ENCODE measurements around the gene THBS2.

Gene THBS2

GRCh38 chr6:169188475-169188874, 65.2 kb downstream of the THBS2 start:
- H3K4me3 ChIP-seq (replicated peaks; ENCODE audit: insufficient read depth, low read length) = no peak overlapping the region
- H3K27ac ChIP-seq (replicated peaks) = no peak overlapping the region
- DNase-seq (ENCODE audit: low read depth in 1 of 2, low spot score in 1 of 2) = no peak
- no peaks in the 10 kb centered on the region for H3K27me3 ChIP-seq (ENCODE audit: insufficient read depth, poor library complexity, severe bottlenecking)
- TF ChIP-seq, protein P1, sequence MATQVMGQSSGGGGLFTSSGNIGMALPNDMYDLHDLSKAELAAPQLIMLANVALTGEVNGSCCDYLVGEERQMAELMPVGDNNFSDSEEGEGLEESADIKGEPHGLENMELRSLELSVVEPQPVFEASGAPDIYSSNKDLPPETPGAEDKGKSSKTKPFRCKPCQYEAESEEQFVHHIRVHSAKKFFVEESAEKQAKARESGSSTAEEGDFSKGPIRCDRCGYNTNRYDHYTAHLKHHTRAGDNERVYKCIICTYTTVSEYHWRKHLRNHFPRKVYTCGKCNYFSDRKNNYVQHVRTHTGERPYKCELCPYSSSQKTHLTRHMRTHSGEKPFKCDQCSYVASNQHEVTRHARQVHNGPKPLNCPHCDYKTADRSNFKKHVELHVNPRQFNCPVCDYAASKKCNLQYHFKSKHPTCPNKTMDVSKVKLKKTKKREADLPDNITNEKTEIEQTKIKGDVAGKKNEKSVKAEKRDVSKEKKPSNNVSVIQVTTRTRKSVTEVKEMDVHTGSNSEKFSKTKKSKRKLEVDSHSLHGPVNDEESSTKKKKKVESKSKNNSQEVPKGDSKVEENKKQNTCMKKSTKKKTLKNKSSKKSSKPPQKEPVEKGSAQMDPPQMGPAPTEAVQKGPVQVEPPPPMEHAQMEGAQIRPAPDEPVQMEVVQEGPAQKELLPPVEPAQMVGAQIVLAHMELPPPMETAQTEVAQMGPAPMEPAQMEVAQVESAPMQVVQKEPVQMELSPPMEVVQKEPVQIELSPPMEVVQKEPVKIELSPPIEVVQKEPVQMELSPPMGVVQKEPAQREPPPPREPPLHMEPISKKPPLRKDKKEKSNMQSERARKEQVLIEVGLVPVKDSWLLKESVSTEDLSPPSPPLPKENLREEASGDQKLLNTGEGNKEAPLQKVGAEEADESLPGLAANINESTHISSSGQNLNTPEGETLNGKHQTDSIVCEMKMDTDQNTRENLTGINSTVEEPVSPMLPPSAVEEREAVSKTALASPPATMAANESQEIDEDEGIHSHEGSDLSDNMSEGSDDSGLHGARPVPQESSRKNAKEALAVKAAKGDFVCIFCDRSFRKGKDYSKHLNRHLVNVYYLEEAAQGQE (IDR thresholded peaks at IDR 0.05; ENCODE audit: insufficient replicate concordance, low read depth) = no peak
- TF ChIP-seq, protein P2, sequence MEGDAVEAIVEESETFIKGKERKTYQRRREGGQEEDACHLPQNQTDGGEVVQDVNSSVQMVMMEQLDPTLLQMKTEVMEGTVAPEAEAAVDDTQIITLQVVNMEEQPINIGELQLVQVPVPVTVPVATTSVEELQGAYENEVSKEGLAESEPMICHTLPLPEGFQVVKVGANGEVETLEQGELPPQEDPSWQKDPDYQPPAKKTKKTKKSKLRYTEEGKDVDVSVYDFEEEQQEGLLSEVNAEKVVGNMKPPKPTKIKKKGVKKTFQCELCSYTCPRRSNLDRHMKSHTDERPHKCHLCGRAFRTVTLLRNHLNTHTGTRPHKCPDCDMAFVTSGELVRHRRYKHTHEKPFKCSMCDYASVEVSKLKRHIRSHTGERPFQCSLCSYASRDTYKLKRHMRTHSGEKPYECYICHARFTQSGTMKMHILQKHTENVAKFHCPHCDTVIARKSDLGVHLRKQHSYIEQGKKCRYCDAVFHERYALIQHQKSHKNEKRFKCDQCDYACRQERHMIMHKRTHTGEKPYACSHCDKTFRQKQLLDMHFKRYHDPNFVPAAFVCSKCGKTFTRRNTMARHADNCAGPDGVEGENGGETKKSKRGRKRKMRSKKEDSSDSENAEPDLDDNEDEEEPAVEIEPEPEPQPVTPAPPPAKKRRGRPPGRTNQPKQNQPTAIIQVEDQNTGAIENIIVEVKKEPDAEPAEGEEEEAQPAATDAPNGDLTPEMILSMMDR (IDR thresholded peaks at IDR 0.05; ENCODE audit: insufficient read depth, low read length) = no peak
- no peak for TF ChIP-seq GABPA (IDR thresholded peaks at IDR 0.05; ENCODE audit: low read depth)
- no peak for TF ChIP-seq POLR2AphosphoS5 (IDR thresholded peaks at IDR 0.05; ENCODE audit: low read depth)
- no peak for TF ChIP-seq SPI1 (IDR thresholded peaks at IDR 0.05; ENCODE audit: borderline replicate concordance, low read depth)

DNA sequence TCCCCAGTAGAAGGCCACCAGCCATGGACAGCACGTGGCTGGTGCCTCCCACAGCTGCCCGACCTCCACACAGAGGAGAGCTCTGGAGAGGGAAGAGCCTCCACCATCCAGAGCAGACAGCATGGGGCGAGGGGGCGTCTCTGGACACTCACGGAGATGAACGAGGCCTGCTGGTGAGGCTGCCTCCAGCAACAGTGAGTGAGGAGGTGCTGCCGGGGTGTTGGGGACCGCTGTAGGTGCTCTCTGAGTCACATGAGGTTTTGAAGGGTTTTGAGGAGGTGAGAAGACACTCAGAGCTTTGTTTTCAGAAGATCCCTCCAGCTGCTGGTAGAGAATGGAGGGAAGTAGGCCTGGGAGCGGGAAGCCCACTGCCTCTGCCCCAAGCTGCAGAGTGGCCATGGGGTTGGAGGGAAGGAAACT, 65.6 kb downstream of the THBS2 start:
- no peak for TF ChIP-seq POLR2AphosphoS5 (IDR thresholded peaks at IDR 0.05; ENCODE audit: low read depth)
- TF ChIP-seq, protein P2 (IDR thresholded peaks at IDR 0.05; ENCODE audit: insufficient read depth, low read length) = no peak
- no peak for TF ChIP-seq SPI1 (IDR thresholded peaks at IDR 0.05; ENCODE audit: borderline replicate concordance, low read depth)
- TF ChIP-seq, protein P1 (IDR thresholded peaks at IDR 0.05; ENCODE audit: insufficient replicate concordance, low read depth) = no peak
- TF ChIP-seq GABPA (IDR thresholded peaks at IDR 0.05; ENCODE audit: low read depth) = no peak
- no peak overlapping the region for H3K4me3 ChIP-seq (replicated peaks; ENCODE audit: insufficient read depth, low read length)
- no peaks in the 10 kb centered on the region for H3K27me3 ChIP-seq (ENCODE audit: insufficient read depth, poor library complexity, severe bottlenecking)
- no peak for DNase-seq (ENCODE audit: low read depth in 1 of 2, low spot score in 1 of 2)
- no peak overlapping the region for H3K27ac ChIP-seq (replicated peaks)

DNA sequence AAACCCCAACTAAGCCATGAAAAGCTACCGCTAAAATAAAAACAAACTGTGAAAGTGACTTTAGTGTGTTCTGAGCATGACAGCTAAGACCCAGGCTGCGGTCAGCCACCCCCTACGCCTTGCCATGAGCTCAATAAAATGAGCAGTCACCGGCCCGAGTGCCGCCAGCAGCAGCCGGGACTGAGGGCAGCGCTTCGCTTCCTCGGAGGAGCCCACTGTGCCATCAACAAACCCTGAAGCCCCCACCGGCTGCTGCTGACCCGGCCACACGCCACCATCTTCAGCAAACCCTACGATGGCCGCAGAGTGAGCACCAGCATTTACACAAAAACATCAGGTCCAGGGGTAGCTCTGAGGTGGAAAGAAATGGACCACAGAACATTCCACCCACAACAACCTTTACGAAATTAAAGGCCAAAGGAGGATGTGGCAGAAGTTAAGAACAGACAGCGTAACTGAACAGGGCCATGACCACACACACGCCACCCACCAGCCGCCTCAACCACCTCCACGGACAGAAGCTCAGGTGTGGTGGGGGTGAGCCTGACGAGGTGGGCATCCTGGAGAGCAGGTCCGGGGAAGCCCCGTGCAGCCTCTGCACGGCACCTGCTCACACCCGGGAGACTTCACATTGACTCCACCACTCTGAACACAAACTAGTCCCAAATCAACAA, 67.0 kb downstream of the THBS2 start:
- DNase-seq (ENCODE audit: low read depth in 1 of 2, low spot score in 1 of 2) = no peak
- TF ChIP-seq SPI1 (IDR thresholded peaks at IDR 0.05; ENCODE audit: borderline replicate concordance, low read depth) = no peak
- no peak for TF ChIP-seq POLR2AphosphoS5 (IDR thresholded peaks at IDR 0.05; ENCODE audit: low read depth)
- TF ChIP-seq, protein P1 (IDR thresholded peaks at IDR 0.05; ENCODE audit: insufficient replicate concordance, low read depth) = no peak
- TF ChIP-seq, protein P2 (IDR thresholded peaks at IDR 0.05; ENCODE audit: insufficient read depth, low read length) = no peak
- no peak for TF ChIP-seq GABPA (IDR thresholded peaks at IDR 0.05; ENCODE audit: low read depth)

More for the DNA sequence above, 67.0 kb downstream of the THBS2 start:
- H3K27me3 ChIP-seq (ENCODE audit: insufficient read depth, poor library complexity, severe bottlenecking) = no peaks in the 10 kb centered on the region
- no peak overlapping the region for H3K27ac ChIP-seq (replicated peaks)
- H3K4me3 ChIP-seq (replicated peaks; ENCODE audit: insufficient read depth, low read length) = no peak overlapping the region

Measured in HL-60 (cell line).